ENCODE data around the gene ALG2.

The ALG2 gene

DNA sequence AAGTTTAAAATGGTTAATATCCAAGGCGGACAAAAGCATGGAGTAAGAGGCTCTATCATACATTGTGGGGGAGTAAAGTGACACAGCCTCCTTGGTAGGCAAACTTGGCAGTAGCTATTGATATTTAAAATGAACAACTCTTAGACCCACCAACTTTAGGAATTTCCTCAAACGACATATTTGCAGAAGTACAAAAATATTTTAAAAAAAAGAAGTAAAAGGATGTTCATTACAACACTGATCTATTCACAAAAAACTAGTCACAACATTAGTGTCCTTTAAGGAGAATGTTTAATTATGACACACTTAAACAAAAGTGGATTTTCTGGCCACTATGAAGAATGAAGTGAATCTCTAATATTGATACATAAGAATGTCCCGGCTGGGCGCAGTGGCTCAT, 1.7 kb downstream of the ALG2 start:
- DNase-seq (ENCODE audit: low read depth in 2 of 2): peak in 1 of 2 donors; percentile 14
- no peak overlapping the region for H3K4me3 ChIP-seq (replicated peaks in 1 of 2; ENCODE audit: low read depth in 2 of 2, low read length in 2 of 2)
- TF ChIP-seq, protein P1, sequence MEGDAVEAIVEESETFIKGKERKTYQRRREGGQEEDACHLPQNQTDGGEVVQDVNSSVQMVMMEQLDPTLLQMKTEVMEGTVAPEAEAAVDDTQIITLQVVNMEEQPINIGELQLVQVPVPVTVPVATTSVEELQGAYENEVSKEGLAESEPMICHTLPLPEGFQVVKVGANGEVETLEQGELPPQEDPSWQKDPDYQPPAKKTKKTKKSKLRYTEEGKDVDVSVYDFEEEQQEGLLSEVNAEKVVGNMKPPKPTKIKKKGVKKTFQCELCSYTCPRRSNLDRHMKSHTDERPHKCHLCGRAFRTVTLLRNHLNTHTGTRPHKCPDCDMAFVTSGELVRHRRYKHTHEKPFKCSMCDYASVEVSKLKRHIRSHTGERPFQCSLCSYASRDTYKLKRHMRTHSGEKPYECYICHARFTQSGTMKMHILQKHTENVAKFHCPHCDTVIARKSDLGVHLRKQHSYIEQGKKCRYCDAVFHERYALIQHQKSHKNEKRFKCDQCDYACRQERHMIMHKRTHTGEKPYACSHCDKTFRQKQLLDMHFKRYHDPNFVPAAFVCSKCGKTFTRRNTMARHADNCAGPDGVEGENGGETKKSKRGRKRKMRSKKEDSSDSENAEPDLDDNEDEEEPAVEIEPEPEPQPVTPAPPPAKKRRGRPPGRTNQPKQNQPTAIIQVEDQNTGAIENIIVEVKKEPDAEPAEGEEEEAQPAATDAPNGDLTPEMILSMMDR (IDR thresholded peaks at IDR 0.05; ENCODE audit: low read depth, low read length): no peak

DNA sequence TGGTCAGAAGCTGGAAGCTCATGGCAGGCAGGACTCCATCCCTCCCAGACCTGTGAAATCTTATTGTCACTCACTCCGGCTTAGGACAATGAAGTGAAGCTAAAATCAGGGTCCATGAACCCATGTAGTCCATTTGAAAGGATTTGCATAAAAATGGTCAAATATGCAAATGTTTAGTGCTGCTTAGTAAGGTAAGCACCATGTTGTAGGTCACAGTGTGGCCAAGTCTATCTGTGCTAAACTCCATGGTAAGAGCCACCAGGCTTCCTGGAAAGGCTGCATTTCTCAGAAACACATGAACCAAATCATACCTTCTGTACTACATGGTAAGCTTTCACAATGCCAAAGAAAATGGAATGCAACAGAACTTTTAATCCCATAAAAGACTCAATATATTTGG, 5.7 kb downstream of the ALG2 start:
- TF ChIP-seq, protein P1 (IDR thresholded peaks at IDR 0.05; ENCODE audit: low read depth, low read length): no peak
- no peak overlapping the region for H3K4me3 ChIP-seq (replicated peaks in 1 of 2; ENCODE audit: low read depth in 2 of 2, low read length in 2 of 2)
- DNase-seq (ENCODE audit: low read depth in 2 of 2): no peak

DNA sequence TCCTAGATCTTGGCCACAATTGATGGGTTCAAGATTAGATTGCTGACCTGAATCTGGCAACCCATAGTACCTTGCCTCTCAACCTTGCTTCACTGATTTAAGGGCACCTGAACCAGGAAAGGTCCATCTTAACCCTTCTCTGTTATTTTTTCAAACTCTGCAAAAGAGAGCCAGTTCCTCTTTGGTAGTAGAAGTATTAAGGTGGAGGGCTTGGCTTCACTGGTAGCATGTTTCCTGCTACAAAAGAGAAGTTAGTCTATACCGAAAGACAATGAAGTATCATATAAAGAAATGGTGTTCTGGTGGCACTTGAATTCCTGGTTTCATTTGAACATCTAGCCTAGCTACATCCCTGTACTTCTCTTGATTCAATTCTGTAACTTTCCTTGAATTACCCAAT, 8.5 kb downstream of the ALG2 start:
- H3K4me3 ChIP-seq (replicated peaks in 1 of 2; ENCODE audit: low read depth in 2 of 2, low read length in 2 of 2): no peak overlapping the region
- no peak for DNase-seq (ENCODE audit: low read depth in 2 of 2)
- TF ChIP-seq, protein P1 (IDR thresholded peaks at IDR 0.05; ENCODE audit: low read depth, low read length): no peak

DNA sequence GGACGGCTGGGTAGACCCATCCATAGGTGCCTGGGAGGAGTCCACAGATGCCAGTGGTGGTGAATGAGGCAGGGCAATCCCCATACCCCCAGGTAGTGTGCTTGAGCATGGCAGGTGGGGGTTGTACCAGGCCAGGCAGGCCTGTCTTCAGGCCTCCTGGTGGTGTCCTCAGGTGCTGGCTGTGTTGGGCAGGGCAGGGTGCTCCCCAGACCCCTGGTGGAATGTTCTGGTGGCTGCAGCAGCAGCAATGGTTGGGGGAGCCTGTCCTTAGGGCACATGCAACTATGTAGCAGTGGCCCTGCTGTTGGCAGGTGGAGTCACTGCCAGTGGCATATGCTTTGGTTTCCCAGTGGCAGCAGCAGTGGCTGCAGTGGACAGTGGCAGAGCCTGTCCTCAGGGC, 10.0 kb downstream of the ALG2 start:
- H3K4me3 ChIP-seq (replicated peaks in 1 of 2; ENCODE audit: low read depth in 2 of 2, low read length in 2 of 2): no peak overlapping the region
- DNase-seq (ENCODE audit: low read depth in 2 of 2): no peak
- TF ChIP-seq, protein P1 (IDR thresholded peaks at IDR 0.05; ENCODE audit: low read depth, low read length): no peak

DNA sequence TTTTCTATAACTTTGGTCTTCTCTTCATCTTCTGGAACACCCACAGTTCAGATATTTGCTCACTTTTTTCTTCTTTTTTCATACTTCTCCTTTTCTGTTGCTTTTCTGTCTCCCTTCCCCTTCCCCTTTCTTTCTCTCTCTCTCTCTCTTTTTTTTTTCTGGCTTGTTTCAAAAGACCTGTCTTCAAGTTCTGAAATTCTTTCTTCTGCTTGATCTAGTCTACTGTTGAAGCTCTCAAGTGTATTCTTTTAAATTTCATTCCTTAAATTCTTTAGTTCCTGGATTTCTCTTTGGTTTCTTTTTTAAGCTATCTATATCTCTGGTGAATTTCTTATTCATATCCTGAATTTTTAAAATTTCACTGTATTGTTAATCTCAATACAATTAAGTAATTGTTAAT, 11.2 kb downstream of the ALG2 start:
- TF ChIP-seq, protein P1 (IDR thresholded peaks at IDR 0.05; ENCODE audit: low read depth, low read length): no peak
- no peak overlapping the region for H3K4me3 ChIP-seq (replicated peaks in 1 of 2; ENCODE audit: low read depth in 2 of 2, low read length in 2 of 2)
- DNase-seq (ENCODE audit: low read depth in 2 of 2): no peak

DNA sequence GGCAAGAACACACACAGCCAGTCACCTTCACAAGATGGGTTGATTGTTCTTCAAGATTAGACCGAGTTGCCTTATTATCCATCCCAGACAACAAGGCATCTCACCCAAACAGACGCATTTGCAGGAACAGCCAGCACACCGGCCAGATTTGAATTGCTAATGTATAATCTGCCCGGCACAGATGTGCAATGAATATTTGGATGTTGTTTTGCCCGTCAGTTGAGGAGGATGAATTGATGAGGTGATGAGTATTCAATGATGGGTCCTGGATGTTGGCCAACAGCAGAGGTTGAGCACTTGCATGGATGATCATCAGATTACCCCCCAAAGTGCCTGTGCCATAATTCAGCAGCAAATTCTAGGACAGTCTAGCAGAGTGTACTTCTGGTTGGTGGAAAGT, 20.1 kb downstream of the ALG2 start:
- TF ChIP-seq, protein P1 (IDR thresholded peaks at IDR 0.05; ENCODE audit: low read depth, low read length): no peak
- no peak for DNase-seq (ENCODE audit: low read depth in 2 of 2)
- H3K4me3 ChIP-seq (replicated peaks in 1 of 2; ENCODE audit: low read depth in 2 of 2, low read length in 2 of 2): no peak overlapping the region

DNA sequence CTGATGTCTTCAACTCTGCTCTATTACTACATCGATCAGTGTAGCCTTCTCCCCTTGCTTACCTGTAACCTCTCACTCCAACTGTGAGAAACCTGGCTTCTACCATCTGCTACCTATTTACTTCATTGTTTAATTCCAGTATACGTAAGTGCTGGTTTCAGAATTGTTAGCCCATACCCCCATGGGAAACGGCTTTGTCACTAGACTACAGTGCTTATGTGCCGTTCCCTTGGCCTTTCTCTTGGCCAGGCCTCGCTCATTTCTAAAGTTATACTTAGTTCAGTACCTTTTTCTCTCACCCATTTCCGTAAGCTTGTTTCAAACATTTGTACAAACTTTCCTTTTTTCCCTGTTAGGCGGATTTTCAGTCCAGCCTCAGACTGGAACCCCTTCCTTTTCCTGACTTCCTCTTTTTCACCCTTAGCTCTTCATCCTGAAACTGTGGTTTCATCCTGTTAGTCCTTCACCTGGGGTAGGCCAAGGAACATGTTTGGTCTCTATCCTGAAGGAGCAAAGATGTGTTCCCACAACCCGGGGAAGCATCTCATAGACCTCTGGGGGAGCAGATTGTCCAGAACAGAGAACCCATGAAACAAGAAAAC, 21.7 kb downstream of the ALG2 start:
- H3K4me3 ChIP-seq (replicated peaks in 1 of 2; ENCODE audit: low read depth in 2 of 2, low read length in 2 of 2): no peak overlapping the region
- TF ChIP-seq, protein P1 (IDR thresholded peaks at IDR 0.05; ENCODE audit: low read depth, low read length): no peak
- no peak for DNase-seq (ENCODE audit: low read depth in 2 of 2)
